ENCODE data around the gene FAM219B.

- TF ChIP-seq CTCF (IDR thresholded peaks at IDR 0.05), result no peak
- TF ChIP-seq POLR2A (IDR thresholded peaks at IDR 0.05), result no peak
Measured at GRCh38 chr15:74892313-74892712, 14.3 kb downstream of the FAM219B start.

Measured in uterus (tissue), 2 donors.